Choroid plexus epithelial cell (primary cell): ENCODE results near the gene SEPTIN2.
A peak's percentile ranks its signal among the peaks of the same experiment; 100 is the strongest.

Experiments
- DNase-seq: peaks from one replicate; pipeline ENCODE4 v3.0.0-alpha.2; 2010; ENCODE audit warnings: low read depth
- H3K4me3 ChIP-seq: 2 replicates; pipeline ENCODE4 v1.5.1; 2011; ENCODE audit warnings: low read depth, mild to moderate bottlenecking, control low read depth, low read length, moderate library complexity
- CTCF ChIP-seq: conservative IDR thresholded peaks from 2 replicates; pipeline ENCODE4 v1.5.1; 2011; ENCODE audit warnings: low read depth, mild to moderate bottlenecking, control low read depth, inconsistent platforms, low read length, moderate library complexity

The SEPTIN2 gene

GRCh38 chr2:241323778-241324177 lies 8.1 kb downstream of the SEPTIN2 start:
- TF ChIP-seq CTCF: no peak
- DNase-seq: no peak
- H3K4me3 ChIP-seq: no peak overlapping the region

- no peak for DNase-seq
- no peak overlapping the region for H3K4me3 ChIP-seq
- TF ChIP-seq CTCF: no peak
Observed at GRCh38 chr2:241324775-241325174, 9.1 kb downstream of the SEPTIN2 start.

GRCh38 chr2:241325257-241325656 lies 9.5 kb downstream of the SEPTIN2 start:
- TF ChIP-seq CTCF: no peak
- H3K4me3 ChIP-seq: no peak overlapping the region
- no peak for DNase-seq

GRCh38 chr2:241329669-241330615 lies 14.2 kb downstream of the SEPTIN2 start:
- no peak for TF ChIP-seq CTCF
- DNase-seq: no peak
- H3K4me3 ChIP-seq: no peak overlapping the region

- no peak overlapping the region for H3K4me3 ChIP-seq
- DNase-seq: no peak
- no peak for TF ChIP-seq CTCF
Observed at GRCh38 chr2:241330616-241330981, 14.9 kb downstream of the SEPTIN2 start.

GRCh38 chr2:241334813-241335212 lies 19.1 kb downstream of the SEPTIN2 start:
- no peak for TF ChIP-seq CTCF
- H3K4me3 ChIP-seq: no peak overlapping the region
- no peak for DNase-seq

GRCh38 chr2:241339839-241340630 lies 24.3 kb downstream of the SEPTIN2 start:
- TF ChIP-seq CTCF: no peak
- no peak overlapping the region for H3K4me3 ChIP-seq
- DNase-seq: peak; percentile 47
